H1 (cell line): ENCODE data around the gene RHBDF2. TPM values are rescaled to one million over a fixed set of nuclear protein-coding genes. Genes with fewer than 3 reads are reported as not detected.

Experiments used
- CEBPB ChIP-seq: IDR thresholded peaks from 2 replicates; pipeline ENCODE4 v1.6.1; 2012; ENCODE audit warnings: low read depth, low read length
- JUN ChIP-seq: IDR thresholded peaks from 2 replicates; pipeline ENCODE4 v1.6.1; 2011; ENCODE audit warnings: low read depth, mild to moderate bottlenecking, improper control_type of control experiment, low read length
- polyA plus RNA-seq, 7 experiments: library from polyadenylated mRNA; depleted of rRNA in 3 of 7; stranded (reverse) in 5 of 7; unstranded in 2 of 7; fragments of >200 nt in 5 of 7; fragments of 200-250 nt in 2 of 7; gene quantifications; 1 replicate in 5 of 7; 2 replicates in 1 of 7; 4 replicates in 1 of 7; pipeline versions ENCODE4 v1.2.1 to v1.2.3, GENCODE V29; 2011 to 2013; ENCODE audit warnings: missing spikeins in 2 of 7, mixed read lengths in 2 of 7
- total RNA-seq: library from RNA; stranded (reverse); fragmentation: NEBNext Ultra II Directional; extraction: Animal tissue kit (Norgen Biotek cat#: 25700); gene quantifications from 2 replicates; pipeline ENCODE4 v1.2.1, GENCODE V29; 2021
- TF ChIP-seq, protein P1 (sequence below), 3 experiments: IDR thresholded peaks; 1 replicate in 2 of 3; 2 replicates in 1 of 3; pipeline versions ENCODE4 v1.5.1 to v1.6.1; 2011; ENCODE audit warnings: low read length in 3 of 3, mild to moderate bottlenecking in 3 of 3, inconsistent platforms in 2 of 3, low read depth in 1 of 3, moderate library complexity in 1 of 3; ENCODE audit not compliant: insufficient read depth in 1 of 3; ENCODE audit errors: control extremely low read depth in 1 of 3

Gene RHBDF2
- total and polyA plus RNA-seq, 2 of the 8 experiments (the other 6 are each of a cell fraction or from before 2014, with no cell fraction given): 21.2 to 25.9 TPM

DNA sequence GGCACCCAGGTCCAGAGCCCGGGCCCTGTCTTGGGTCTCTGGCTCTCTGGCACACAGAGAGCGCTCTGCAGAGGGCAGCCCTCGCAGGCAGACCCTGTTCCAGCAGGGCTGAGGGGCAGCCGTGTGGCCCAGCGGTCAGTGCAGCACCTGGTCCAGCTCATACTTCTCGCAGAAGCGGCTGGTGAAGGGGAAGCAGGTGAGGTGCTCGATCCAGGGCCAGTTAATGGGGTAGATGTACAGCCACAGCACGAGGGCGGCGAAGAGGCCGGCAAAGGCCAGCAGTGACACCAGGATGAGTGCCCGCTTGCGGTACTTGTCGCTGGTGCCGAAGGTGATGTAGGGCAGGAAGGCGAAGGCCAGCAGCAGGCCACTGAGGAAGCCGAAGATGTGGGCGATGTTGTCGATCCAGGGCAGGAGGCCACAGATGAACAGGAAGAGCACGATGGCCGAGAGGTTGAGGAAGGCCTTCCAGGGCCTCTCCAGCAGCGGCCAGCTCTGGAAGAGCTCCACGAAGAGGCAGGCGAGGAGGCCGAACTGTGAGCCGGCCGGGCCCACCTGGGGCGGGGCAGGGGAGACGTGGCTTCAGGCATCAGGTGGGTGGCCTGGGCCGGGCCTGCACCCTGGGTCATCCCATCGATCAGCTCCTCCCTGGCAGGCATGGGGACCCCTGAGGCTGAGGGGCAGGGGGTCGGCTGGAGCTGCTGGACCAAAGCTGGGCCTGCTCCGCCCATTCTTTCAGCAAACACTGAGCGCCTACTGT, 29.5 kb downstream of the RHBDF2 start (continued):
- TF ChIP-seq, protein P1, sequence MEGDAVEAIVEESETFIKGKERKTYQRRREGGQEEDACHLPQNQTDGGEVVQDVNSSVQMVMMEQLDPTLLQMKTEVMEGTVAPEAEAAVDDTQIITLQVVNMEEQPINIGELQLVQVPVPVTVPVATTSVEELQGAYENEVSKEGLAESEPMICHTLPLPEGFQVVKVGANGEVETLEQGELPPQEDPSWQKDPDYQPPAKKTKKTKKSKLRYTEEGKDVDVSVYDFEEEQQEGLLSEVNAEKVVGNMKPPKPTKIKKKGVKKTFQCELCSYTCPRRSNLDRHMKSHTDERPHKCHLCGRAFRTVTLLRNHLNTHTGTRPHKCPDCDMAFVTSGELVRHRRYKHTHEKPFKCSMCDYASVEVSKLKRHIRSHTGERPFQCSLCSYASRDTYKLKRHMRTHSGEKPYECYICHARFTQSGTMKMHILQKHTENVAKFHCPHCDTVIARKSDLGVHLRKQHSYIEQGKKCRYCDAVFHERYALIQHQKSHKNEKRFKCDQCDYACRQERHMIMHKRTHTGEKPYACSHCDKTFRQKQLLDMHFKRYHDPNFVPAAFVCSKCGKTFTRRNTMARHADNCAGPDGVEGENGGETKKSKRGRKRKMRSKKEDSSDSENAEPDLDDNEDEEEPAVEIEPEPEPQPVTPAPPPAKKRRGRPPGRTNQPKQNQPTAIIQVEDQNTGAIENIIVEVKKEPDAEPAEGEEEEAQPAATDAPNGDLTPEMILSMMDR (IDR thresholded peaks at IDR 0.05; ENCODE audit: control extremely low read depth in 1 of 3, insufficient read depth in 1 of 3, low read depth in 1 of 3, low read length in 3 of 3): no peak
- TF ChIP-seq CEBPB: no peak
- no peak for TF ChIP-seq JUN
